ENCODE measurements around the gene ZNF816. TPM values are rescaled to one million over a fixed set of nuclear protein-coding genes. Genes with fewer than 3 reads are reported as not detected.
"Not testable (repeated sequence)": the region's sequence is repeated elsewhere in the genome, so short reads cannot be mapped to it uniquely, and the experiment has no call there.

ZNF816 gene
- total RNA-seq, 4 donors from 2014 or later, result 6.3 to 17.5 (median 12.2) TPM

GRCh38 chr19:52948025-52948770, 14.5 kb downstream of the ZNF816 start:
- WGBS, 2 donors, result 87 to 90% methylated on average over 13 of the region's 13 CpGs
- peaks cover 4% of the 10 kb centered on the region for H3K9me3 ChIP-seq
- intact Hi-C loops (cut with DNase I), result no loop called here

GRCh38 chr19:52946322-52947310, 16.1 kb downstream of the ZNF816 start:
- peaks cover 4% of the 10 kb centered on the region for H3K9me3 ChIP-seq
- intact Hi-C loops (cut with DNase I), result no loop called here
- no peak overlapping the region for H3K27ac ChIP-seq

More at GRCh38 chr19:52948025-52948770, 14.5 kb downstream of the ZNF816 start:
- Histone ChIP-seq H3K4me3 (replicated peaks in 1 of 3) (no peak overlapping the region), H3K27me3 (no peaks in the 10 kb centered on the region), H3K36me3 (peaks cover 24 to 31% of the 10 kb centered on the region in 2 donors), H3K4me1 (peaks cover 6 to 8% of the 10 kb centered on the region in 2 donors), H3K27ac (no peak overlapping the region)
- TF ChIP-seq POLR2A (IDR thresholded peaks at IDR 0.05), result no peak
- TF ChIP-seq, protein P1, sequence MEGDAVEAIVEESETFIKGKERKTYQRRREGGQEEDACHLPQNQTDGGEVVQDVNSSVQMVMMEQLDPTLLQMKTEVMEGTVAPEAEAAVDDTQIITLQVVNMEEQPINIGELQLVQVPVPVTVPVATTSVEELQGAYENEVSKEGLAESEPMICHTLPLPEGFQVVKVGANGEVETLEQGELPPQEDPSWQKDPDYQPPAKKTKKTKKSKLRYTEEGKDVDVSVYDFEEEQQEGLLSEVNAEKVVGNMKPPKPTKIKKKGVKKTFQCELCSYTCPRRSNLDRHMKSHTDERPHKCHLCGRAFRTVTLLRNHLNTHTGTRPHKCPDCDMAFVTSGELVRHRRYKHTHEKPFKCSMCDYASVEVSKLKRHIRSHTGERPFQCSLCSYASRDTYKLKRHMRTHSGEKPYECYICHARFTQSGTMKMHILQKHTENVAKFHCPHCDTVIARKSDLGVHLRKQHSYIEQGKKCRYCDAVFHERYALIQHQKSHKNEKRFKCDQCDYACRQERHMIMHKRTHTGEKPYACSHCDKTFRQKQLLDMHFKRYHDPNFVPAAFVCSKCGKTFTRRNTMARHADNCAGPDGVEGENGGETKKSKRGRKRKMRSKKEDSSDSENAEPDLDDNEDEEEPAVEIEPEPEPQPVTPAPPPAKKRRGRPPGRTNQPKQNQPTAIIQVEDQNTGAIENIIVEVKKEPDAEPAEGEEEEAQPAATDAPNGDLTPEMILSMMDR (IDR thresholded peaks at IDR 0.05), result no peak
- DNase-seq, result no peak

DNA sequence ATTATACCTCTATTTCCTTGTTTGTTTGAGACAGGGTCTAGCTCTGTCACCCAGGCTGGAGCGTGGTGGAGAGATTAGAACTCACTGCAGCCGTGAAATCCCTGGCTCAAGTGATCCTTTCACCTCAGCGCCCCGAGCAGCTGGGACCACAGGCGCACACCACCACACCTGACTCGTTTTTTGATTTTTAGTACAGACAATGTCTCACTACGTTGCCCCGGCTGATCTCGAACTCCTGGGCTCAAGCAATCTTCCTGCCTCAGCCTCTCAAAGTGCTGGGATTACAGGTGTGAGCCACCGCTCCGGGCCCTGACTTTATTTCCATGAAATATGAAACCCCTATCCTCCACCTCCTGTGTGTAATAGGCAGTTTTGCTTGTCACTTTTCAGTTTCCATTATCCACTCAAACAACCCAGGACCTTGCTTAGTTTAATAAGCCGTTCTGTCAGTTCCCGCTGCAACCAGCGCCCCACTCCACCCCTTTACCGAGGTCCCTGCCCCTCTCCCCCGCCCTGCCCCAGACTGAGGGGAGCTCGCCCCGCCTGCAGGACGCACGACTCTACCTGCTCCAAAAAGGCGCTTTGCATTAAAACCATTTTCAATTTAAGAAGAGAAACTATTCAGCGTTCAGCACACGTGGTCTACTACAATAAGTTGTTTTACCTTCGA, 16.9 kb downstream of the ZNF816 start:
- Histone ChIP-seq H3K27ac (no peak overlapping the region), H3K36me3 (peaks cover 2 to 8% of the 10 kb centered on the region in 2 donors), H3K9me3 (peaks cover 4% of the 10 kb centered on the region), H3K4me3 (replicated peaks in 1 of 3) (no peak overlapping the region), H3K4me1 (peaks cover 10 to 11% of the 10 kb centered on the region in 2 donors), H3K27me3 (no peaks in the 10 kb centered on the region)
- TF ChIP-seq, protein P1 (IDR thresholded peaks at IDR 0.05), result no peak
- no peak for TF ChIP-seq POLR2A (IDR thresholded peaks at IDR 0.05)
- DNase-seq, result no peak
- WGBS, 2 donors, result 53 to 55% methylated on average over 24 of the region's 24 CpGs
- intact Hi-C loops (cut with DNase I), result no loop called here

More at GRCh38 chr19:52946322-52947310, 16.1 kb downstream of the ZNF816 start:
- Histone ChIP-seq H3K27me3 (no peaks in the 10 kb centered on the region), H3K4me3 (replicated peaks in 1 of 3) (peak overlapping the region in 1 of 3 donors; percentile 1), H3K4me1 (peaks cover 10 to 11% of the 10 kb centered on the region in 2 donors), H3K36me3 (peaks cover 10 to 17% of the 10 kb centered on the region in 2 donors)
- 33 to 34% methylated on average over 33 to 38 of the region's 39 CpGs for WGBS, 2 donors
- no peak for TF ChIP-seq POLR2A (IDR thresholded peaks at IDR 0.05)
- TF ChIP-seq, protein P1 (IDR thresholded peaks at IDR 0.05), result no peak
- DNase-seq, result peak; percentile 56 to 69

- intact Hi-C loops (cut with DNase I); H3K9me3 ChIP-seq; DNase-seq; H3K4me3 ChIP-seq (replicated peaks in 1 of 3); H3K36me3 ChIP-seq; H3K27ac ChIP-seq; H3K27me3 ChIP-seq: not testable (repeated sequence)
- WGBS, 2 donors, result 88% methylated on average over 17 of the region's 17 CpGs
- H3K4me1 ChIP-seq, result peaks cover 10 to 11% of the 10 kb centered on the region in 2 donors
Measured at GRCh38 chr19:52944703-52945493, 17.8 kb downstream of the ZNF816 start.
